SK-N-SH treated with all-trans-retinoic acid at 6 μM for 48 hours (cell line): ENCODE results near the gene TEX14.
A peak's percentile ranks its signal among the peaks of the same experiment; 100 is the strongest.

Experiments used
- ATAC-seq: fragments of 200-7000 bp; cut with Tn5 transposase; 3 replicates; pipeline ENCODE4 v1.9.1; 2020; ENCODE audit warnings: mild to moderate bottlenecking, moderate library complexity
- ARNTL ChIP-seq: fragments of 450-650 bp; formaldehyde crosslinking; IDR thresholded peaks from 2 replicates; pipeline ENCODE4 v1.5.0; 2020; ENCODE audit warnings: low read depth, mild to moderate bottlenecking, moderate library complexity, borderline replicate concordance
- BACH2 ChIP-seq: fragments of 250-450 bp; sonication (Bioruptor Pico); IDR thresholded peaks from 2 replicates; pipeline ENCODE4 v1.9.0; 2021; ENCODE audit warnings: mild to moderate bottlenecking, borderline replicate concordance
- CREB5 ChIP-seq: fragments of 250-450 bp; sonication (Bioruptor Pico); IDR thresholded peaks from 2 replicates; pipeline ENCODE4 v1.5.1; 2020; ENCODE audit warnings: low read depth, mild to moderate bottlenecking, moderate library complexity
- CSDC2 ChIP-seq: fragments of 250-450 bp; sonication (Bioruptor Pico); IDR thresholded peaks from 2 replicates; pipeline ENCODE4 v1.5.0; 2020; ENCODE audit warnings: mild to moderate bottlenecking, moderate library complexity
- CSRNP3 ChIP-seq: fragments of 250-450 bp; sonication (Bioruptor Pico); IDR thresholded peaks from 2 replicates; pipeline ENCODE4 v1.5.1; 2021; ENCODE audit warnings: mild to moderate bottlenecking, moderate library complexity
- GLIS3 ChIP-seq: fragments of 250-450 bp; sonication (Bioruptor Pico); IDR thresholded peaks from 2 replicates; pipeline ENCODE4 v1.5.0; 2020; ENCODE audit warnings: mild to moderate bottlenecking, moderate library complexity
- OSR1 ChIP-seq: fragments of 250-450 bp; sonication (Bioruptor Pico); IDR thresholded peaks from 2 replicates; pipeline ENCODE4 v1.8.0; 2022; ENCODE audit warnings: moderate library complexity, mild to moderate bottlenecking, inconsistent platforms
- PATZ1 ChIP-seq: fragments of 250-450 bp; sonication (Bioruptor Pico); IDR thresholded peaks from 2 replicates; pipeline ENCODE4 v1.8.0; 2020; ENCODE audit warnings: mild to moderate bottlenecking, moderate library complexity, borderline replicate concordance
- POU6F1 ChIP-seq: fragments of 250-450 bp; sonication (Bioruptor Pico); IDR thresholded peaks from 2 replicates; pipeline ENCODE4 v1.8.0; 2021; ENCODE audit warnings: low read depth, mild to moderate bottlenecking, moderate library complexity, borderline replicate concordance
- PPARA ChIP-seq: fragments of 250-450 bp; sonication (Bioruptor Pico); IDR thresholded peaks from 2 replicates; pipeline ENCODE4 v1.5.0; 2020; ENCODE audit warnings: mild to moderate bottlenecking, borderline replicate concordance
- RARB ChIP-seq: fragments of 250-450 bp; sonication (Bioruptor Pico); IDR thresholded peaks from 2 replicates; pipeline ENCODE4 v1.8.0; 2021; ENCODE audit warnings: mild to moderate bottlenecking, moderate library complexity
- TCF4 ChIP-seq: fragments of 250-450 bp; sonication (Bioruptor Pico); IDR thresholded peaks from 2 replicates; pipeline ENCODE4 v1.8.0; 2021; ENCODE audit warnings: mild to moderate bottlenecking, moderate library complexity, borderline replicate concordance
- TOX ChIP-seq: fragments of 250-450 bp; sonication (Bioruptor Pico); IDR thresholded peaks from 2 replicates; pipeline ENCODE4 v1.8.0; 2021; ENCODE audit warnings: mild to moderate bottlenecking, moderate library complexity, borderline replicate concordance
- TSHZ2 ChIP-seq: fragments of 250-450 bp; sonication (Bioruptor Pico); IDR thresholded peaks from 2 replicates; pipeline ENCODE4 v1.5.0; 2020; ENCODE audit warnings: mild to moderate bottlenecking, moderate library complexity
- ZC3H10 ChIP-seq: fragments of 250-450 bp; sonication (Bioruptor Pico); IDR thresholded peaks from 2 replicates; pipeline ENCODE4 v1.5.1; 2021; ENCODE audit warnings: mild to moderate bottlenecking, moderate library complexity
- ZFP30 ChIP-seq: fragments of 450-650 bp; formaldehyde crosslinking; IDR thresholded peaks from 2 replicates; pipeline ENCODE4 v1.5.0; 2022; ENCODE audit warnings: mild to moderate bottlenecking, moderate library complexity

TEX14 gene

GRCh38 chr17:58671969-58672368, 19.9 kb downstream of the TEX14 start:
- no peak for TF ChIP-seq ARNTL (CRISPR knock-in tag)
- TF ChIP-seq, all 23 proteins: peak for 0
- ATAC-seq = no peak

- TF ChIP-seq TCF4 (no peak), GLIS3 (CRISPR knock-in tag) (no peak), PPARA (CRISPR knock-in tag) (no peak), POU6F1 (CRISPR knock-in tag) (no peak), CREB5 (CRISPR knock-in tag) (no peak), ZC3H10 (CRISPR knock-in tag) (no peak), CSRNP3 (no peak)
- ATAC-seq = peak; percentile 45; the same call in 2 of the 3 replicates
Measured at GRCh38 chr17:58669853-58670252, 22.0 kb downstream of the TEX14 start.

GRCh38 chr17:58668598-58668935, 23.3 kb downstream of the TEX14 start:
- ATAC-seq = no peak
- TF ChIP-seq BACH2 (no peak), TOX (CRISPR knock-in tag) (no peak), RARB (CRISPR knock-in tag) (no peak), OSR1 (CRISPR knock-in tag) (no peak), PATZ1 (no peak), ZC3H10 (CRISPR knock-in tag) (no peak), CREB5 (CRISPR knock-in tag) (no peak), CSDC2 (CRISPR knock-in tag) (no peak), ZFP30 (CRISPR knock-in tag) (no peak), TSHZ2 (no peak), POU6F1 (CRISPR knock-in tag) (no peak)
